Prostate gland (tissue), 2 donors: Measurements from ENCODE around the gene STAC.

Experiments
- CTCF ChIP-seq, 4 experiments: fragments of 200-600 bp in 2 of 4; fragments of 450-650 bp in 2 of 4; sonication (generic) in 2 of 4; IDR thresholded peaks; 1 replicate in 3 of 4; 2 replicates in 1 of 4; pipeline ENCODE4 v1.5.1; 2016 to 2019; ENCODE audit warnings: antibody characterized with exemption in 4 of 4, mild to moderate bottlenecking in 2 of 4, moderate library complexity in 2 of 4
- POLR2A ChIP-seq: fragments of 450-650 bp; IDR thresholded peaks from one replicate; pipeline ENCODE4 v1.6.1; 2016; ENCODE audit warnings: antibody characterized with exemption, mild to moderate bottlenecking

- no peak for TF ChIP-seq CTCF (IDR thresholded peaks at IDR 0.05)
- no peak for TF ChIP-seq POLR2A
Observed at GRCh38 chr3:36411587-36411986, 31.3 kb downstream of the STAC start.
